ENCODE results near the gene DLGAP1.

The DLGAP1 gene

GRCh38 chr18:3647636-3648035 is 807.5 kb downstream of the DLGAP1 start:
- DNase-seq, result no peak
- H3K56ac ChIP-seq (ENCODE audit: low read length), result no peak overlapping the region
- H4K8ac ChIP-seq (ENCODE audit: low read depth, low read length), result no peak overlapping the region
- H4K5ac ChIP-seq (ENCODE audit: low read length), result no peak overlapping the region
- no peak overlapping the region for H2BK15ac ChIP-seq (replicated peaks; ENCODE audit: low read depth)
- H2AK5ac ChIP-seq (ENCODE audit: low read length), result no peak overlapping the region
- H3K4me1 ChIP-seq (ENCODE audit: control insufficient read depth, low read depth, low read length), result peaks cover 4% of the 10 kb centered on the region
- no peak overlapping the region for H3K23ac ChIP-seq (ENCODE audit: low read length)
- H3K36me3 ChIP-seq (ENCODE audit: control insufficient read depth, insufficient read depth, low read length), result no peaks in the 10 kb centered on the region
- H3K4me3 ChIP-seq (ENCODE audit: low read length), result no peak overlapping the region
- no peaks in the 10 kb centered on the region for H3K27me3 ChIP-seq (ENCODE audit: insufficient read depth, low read length, poor library complexity)
- H3K27ac ChIP-seq (ENCODE audit: low read depth, low read length), result no peak overlapping the region
- no peaks in the 10 kb centered on the region for H3K79me2 ChIP-seq (ENCODE audit: control insufficient read depth, insufficient read depth, low read length)
- no peak overlapping the region for H3K18ac ChIP-seq (ENCODE audit: low read length)
- WGBS (ENCODE audit: extremely low coverage, insufficient coverage, low lambda C conversion rate), result no CpG with 5 or more reads among the region's 4 CpGs
- H3K9ac ChIP-seq (ENCODE audit: low read length), result no peak overlapping the region
- no peak overlapping the region for H2BK120ac ChIP-seq (ENCODE audit: low read depth, low read length)
- no peak overlapping the region for H2BK5ac ChIP-seq (ENCODE audit: low read length)
- H3K4ac ChIP-seq (ENCODE audit: low read depth, low read length), result no peak overlapping the region
- H3K79me1 ChIP-seq (ENCODE audit: low read length), result no peaks in the 10 kb centered on the region
- no peak overlapping the region for H3K4me2 ChIP-seq (ENCODE audit: low read length)

DNA sequence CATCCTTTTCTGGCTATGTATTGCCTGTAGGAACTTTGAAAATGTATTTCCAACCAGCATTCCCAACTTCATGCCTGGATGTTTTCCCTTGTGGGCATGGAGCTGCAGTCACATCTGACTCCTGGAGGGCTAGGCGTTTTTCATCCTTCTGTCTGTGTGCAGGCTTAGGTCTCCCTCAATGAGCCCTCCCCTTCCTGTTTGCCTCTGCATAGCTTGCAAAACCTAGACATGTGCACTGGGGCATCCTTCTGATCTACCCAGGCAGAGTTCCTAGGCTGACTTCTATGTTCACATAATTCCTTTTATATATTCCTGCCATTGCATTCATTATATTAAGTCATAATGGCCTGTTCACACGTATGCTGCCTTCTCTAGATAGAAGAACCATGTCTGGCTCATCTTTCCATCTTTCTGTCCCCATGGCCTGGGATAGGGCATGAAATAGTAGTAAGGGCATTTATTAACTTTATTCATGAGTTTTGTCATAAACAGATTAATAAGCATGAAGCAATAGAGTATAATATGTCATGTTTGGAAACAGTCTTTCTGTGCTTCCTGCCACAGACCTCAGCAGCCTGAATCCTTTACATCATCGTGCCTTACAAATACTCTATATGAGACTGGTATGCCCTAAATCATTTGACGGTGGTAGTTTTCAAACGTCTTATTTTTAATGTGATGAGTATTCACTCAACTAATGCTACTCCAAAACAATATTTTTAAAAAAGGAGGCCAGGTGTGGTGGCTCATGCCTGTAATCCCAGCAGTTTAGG is 809.5 kb downstream of the DLGAP1 start:
- no peaks in the 10 kb centered on the region for H3K79me1 ChIP-seq (ENCODE audit: low read length)
- no peaks in the 10 kb centered on the region for H3K36me3 ChIP-seq (ENCODE audit: control insufficient read depth, insufficient read depth, low read length)
- H3K23ac ChIP-seq (ENCODE audit: low read length), result no peak overlapping the region
- H3K18ac ChIP-seq (ENCODE audit: low read length), result no peak overlapping the region
- no peak overlapping the region for H3K4ac ChIP-seq (ENCODE audit: low read depth, low read length)
- no peak overlapping the region for H2BK120ac ChIP-seq (ENCODE audit: low read depth, low read length)
- H3K4me1 ChIP-seq (ENCODE audit: control insufficient read depth, low read depth, low read length), result peaks cover 4% of the 10 kb centered on the region
- no peak overlapping the region for H3K4me3 ChIP-seq (ENCODE audit: low read length)
- no peak overlapping the region for H3K27ac ChIP-seq (ENCODE audit: low read depth, low read length)
- H3K56ac ChIP-seq (ENCODE audit: low read length), result no peak overlapping the region
- no peak overlapping the region for H2AK5ac ChIP-seq (ENCODE audit: low read length)
- H3K79me2 ChIP-seq (ENCODE audit: control insufficient read depth, insufficient read depth, low read length), result no peaks in the 10 kb centered on the region
- no peak overlapping the region for H3K4me2 ChIP-seq (ENCODE audit: low read length)
- no peak overlapping the region for H3K9ac ChIP-seq (ENCODE audit: low read length)
- no peak overlapping the region for H2BK5ac ChIP-seq (ENCODE audit: low read length)
- DNase-seq, result no peak
- H2BK15ac ChIP-seq (replicated peaks; ENCODE audit: low read depth), result no peak overlapping the region
- no peaks in the 10 kb centered on the region for H3K27me3 ChIP-seq (ENCODE audit: insufficient read depth, low read length, poor library complexity)
- H4K8ac ChIP-seq (ENCODE audit: low read depth, low read length), result no peak overlapping the region
- WGBS (ENCODE audit: extremely low coverage, insufficient coverage, low lambda C conversion rate), result no CpG with 5 or more reads among the region's 5 CpGs
- H4K5ac ChIP-seq (ENCODE audit: low read length), result no peak overlapping the region

- Histone ChIP-seq H3K4ac (ENCODE audit: low read depth, low read length) (no peak overlapping the region), H3K27ac (ENCODE audit: low read depth, low read length) (no peak overlapping the region)
- WGBS (ENCODE audit: extremely low coverage, insufficient coverage, low lambda C conversion rate), result no CpG with 5 or more reads among the region's 3 CpGs
These were observed 820.7 kb downstream of the DLGAP1 start for GRCh38 chr18:3634250-3634939.

DNA sequence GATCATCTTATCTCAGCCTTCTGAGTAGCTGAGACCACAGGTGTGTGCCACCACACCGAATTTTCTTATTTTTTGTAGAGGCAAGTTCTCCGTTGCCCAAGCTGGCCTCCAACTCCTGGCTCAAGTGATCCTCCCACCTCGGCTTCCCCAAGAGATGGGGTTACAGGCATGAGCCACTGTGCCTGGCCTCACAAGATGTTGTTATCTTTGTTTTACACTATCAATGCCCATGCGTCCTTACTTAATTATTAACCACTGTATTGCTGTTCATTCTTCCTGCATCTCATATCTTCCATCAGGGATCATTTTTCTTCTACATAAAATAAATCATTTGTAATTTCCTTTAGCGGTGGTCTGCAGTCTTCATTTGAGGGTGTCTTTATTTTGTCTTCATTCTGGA is 823.2 kb downstream of the DLGAP1 start:
- Histone ChIP-seq H4K8ac (ENCODE audit: low read depth, low read length) (no peak overlapping the region), H3K79me1 (ENCODE audit: low read length) (no peaks in the 10 kb centered on the region), H3K79me2 (ENCODE audit: control insufficient read depth, insufficient read depth, low read length) (no peaks in the 10 kb centered on the region), H4K5ac (ENCODE audit: low read length) (no peak overlapping the region), H3K9ac (ENCODE audit: low read length) (no peak overlapping the region), H3K4me3 (ENCODE audit: low read length) (no peak overlapping the region), H3K56ac (ENCODE audit: low read length) (no peak overlapping the region), H2BK5ac (ENCODE audit: low read length) (no peak overlapping the region), H3K23ac (ENCODE audit: low read length) (no peak overlapping the region), H3K4ac (ENCODE audit: low read depth, low read length) (no peak overlapping the region), H3K4me1 (ENCODE audit: control insufficient read depth, low read depth, low read length) (no peaks in the 10 kb centered on the region), H2AK5ac (ENCODE audit: low read length) (no peak overlapping the region), H3K27ac (ENCODE audit: low read depth, low read length) (no peak overlapping the region), H2BK15ac (replicated peaks; ENCODE audit: low read depth) (no peak overlapping the region), H3K18ac (ENCODE audit: low read length) (no peak overlapping the region), H3K27me3 (ENCODE audit: insufficient read depth, low read length, poor library complexity) (no peaks in the 10 kb centered on the region), H3K4me2 (ENCODE audit: low read length) (no peak overlapping the region), H2BK120ac (ENCODE audit: low read depth, low read length) (no peak overlapping the region), H3K36me3 (ENCODE audit: control insufficient read depth, insufficient read depth, low read length) (no peaks in the 10 kb centered on the region)
- no CpG with 5 or more reads among the region's 5 CpGs for WGBS (ENCODE audit: extremely low coverage, insufficient coverage, low lambda C conversion rate)
- DNase-seq, result no peak

More at GRCh38 chr18:3634250-3634939, 820.7 kb downstream of the DLGAP1 start:
- Histone ChIP-seq H3K4me3 (ENCODE audit: low read length) (no peak overlapping the region), H2BK15ac (replicated peaks; ENCODE audit: low read depth) (no peak overlapping the region), H2BK5ac (ENCODE audit: low read length) (no peak overlapping the region), H3K18ac (ENCODE audit: low read length) (no peak overlapping the region), H4K8ac (ENCODE audit: low read depth, low read length) (no peak overlapping the region), H3K79me2 (ENCODE audit: control insufficient read depth, insufficient read depth, low read length) (no peaks in the 10 kb centered on the region), H3K4me1 (ENCODE audit: control insufficient read depth, low read depth, low read length) (no peaks in the 10 kb centered on the region), H4K5ac (ENCODE audit: low read length) (no peak overlapping the region), H2BK120ac (ENCODE audit: low read depth, low read length) (no peak overlapping the region), H3K23ac (ENCODE audit: low read length) (no peak overlapping the region), H3K56ac (ENCODE audit: low read length) (no peak overlapping the region), H2AK5ac (ENCODE audit: low read length) (no peak overlapping the region), H3K9ac (ENCODE audit: low read length) (no peak overlapping the region), H3K79me1 (ENCODE audit: low read length) (no peaks in the 10 kb centered on the region), H3K27me3 (ENCODE audit: insufficient read depth, low read length, poor library complexity) (no peaks in the 10 kb centered on the region), H3K36me3 (ENCODE audit: control insufficient read depth, insufficient read depth, low read length) (no peaks in the 10 kb centered on the region), H3K4me2 (ENCODE audit: low read length) (no peak overlapping the region)
- no peak for DNase-seq

DNA sequence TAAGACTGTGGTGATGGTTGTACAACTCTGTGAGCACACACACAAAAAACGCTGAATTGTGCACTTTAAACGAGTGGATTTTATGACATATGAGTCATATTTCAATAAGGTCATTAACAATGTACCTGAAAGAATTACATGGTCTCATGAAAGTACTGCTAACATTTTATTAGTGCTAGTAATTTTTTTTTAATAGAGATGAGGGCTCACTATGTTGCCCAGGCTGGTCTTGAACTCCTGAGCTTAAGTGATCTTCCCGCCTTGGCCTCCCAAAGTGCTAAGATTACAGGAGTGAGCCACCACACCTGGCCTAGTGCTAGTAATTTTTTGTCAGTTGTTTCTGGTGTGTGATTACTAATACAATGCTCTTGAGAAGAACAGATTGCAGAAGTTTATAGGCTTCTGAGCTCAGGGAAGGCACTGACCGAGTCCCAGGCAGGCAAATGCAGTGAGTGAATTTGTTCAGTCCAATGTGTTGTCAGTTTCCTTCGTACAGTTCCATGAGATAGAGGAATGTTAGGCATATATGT is 828.1 kb downstream of the DLGAP1 start:
- H2BK120ac ChIP-seq (ENCODE audit: low read depth, low read length), result no peak overlapping the region
- no peak overlapping the region for H3K27ac ChIP-seq (ENCODE audit: low read depth, low read length)
- H3K27me3 ChIP-seq (ENCODE audit: insufficient read depth, low read length, poor library complexity), result no peaks in the 10 kb centered on the region
- H3K79me1 ChIP-seq (ENCODE audit: low read length), result no peaks in the 10 kb centered on the region
- H2BK15ac ChIP-seq (replicated peaks; ENCODE audit: low read depth), result no peak overlapping the region
- no peak overlapping the region for H2BK5ac ChIP-seq (ENCODE audit: low read length)
- H3K4me3 ChIP-seq (ENCODE audit: low read length), result no peak overlapping the region
- no peak overlapping the region for H4K5ac ChIP-seq (ENCODE audit: low read length)
- H4K8ac ChIP-seq (ENCODE audit: low read depth, low read length), result no peak overlapping the region
- no peak overlapping the region for H3K4ac ChIP-seq (ENCODE audit: low read depth, low read length)
- H3K9ac ChIP-seq (ENCODE audit: low read length), result no peak overlapping the region
- H3K56ac ChIP-seq (ENCODE audit: low read length), result no peak overlapping the region
- WGBS (ENCODE audit: extremely low coverage, insufficient coverage, low lambda C conversion rate), result no CpG with 5 or more reads among the region's 5 CpGs
- H2AK5ac ChIP-seq (ENCODE audit: low read length), result no peak overlapping the region
- no peaks in the 10 kb centered on the region for H3K36me3 ChIP-seq (ENCODE audit: control insufficient read depth, insufficient read depth, low read length)
- no peaks in the 10 kb centered on the region for H3K79me2 ChIP-seq (ENCODE audit: control insufficient read depth, insufficient read depth, low read length)
- H3K4me1 ChIP-seq (ENCODE audit: control insufficient read depth, low read depth, low read length), result peaks cover 13% of the 10 kb centered on the region
- H3K4me2 ChIP-seq (ENCODE audit: low read length), result no peak overlapping the region
- no peak for DNase-seq
- H3K18ac ChIP-seq (ENCODE audit: low read length), result no peak overlapping the region
- no peak overlapping the region for H3K23ac ChIP-seq (ENCODE audit: low read length)
